H9 (cell line): ENCODE results near the gene MRPS11. TPM values are rescaled to one million over a fixed set of nuclear protein-coding genes. Genes with fewer than 3 reads are reported as not detected.

Experiments used
- DNase-seq: peaks from one replicate; pipeline ENCODE4 v3.0.0-alpha.2; 2017
- H2AFZ ChIP-seq: one replicate; pipeline ENCODE4 v1.6.1; 2013; ENCODE audit warnings: mild to moderate bottlenecking, low read length, control low read depth, moderate library complexity
- H2AK5ac ChIP-seq: 2 replicates; pipeline ENCODE4 v1.6.1; 2013; ENCODE audit warnings: low read length, control low read depth, mixed read lengths; ENCODE audit not compliant: insufficient read length
- H2BK120ac ChIP-seq: one replicate; pipeline ENCODE4 v1.6.1; 2013; ENCODE audit warnings: low read depth, mild to moderate bottlenecking, low read length, control low read depth, inconsistent platforms; ENCODE audit not compliant: poor library complexity, severe bottlenecking
- H2BK12ac ChIP-seq: 2 replicates; pipeline ENCODE4 v1.6.1; 2013; ENCODE audit warnings: low read length, control low read depth, mixed read lengths, low read depth; ENCODE audit not compliant: insufficient read length
- H2BK15ac ChIP-seq: 2 replicates; pipeline ENCODE4 v1.6.1; 2013; ENCODE audit warnings: low read depth, low read length, control low read depth
- H2BK20ac ChIP-seq: one replicate; pipeline ENCODE4 v1.6.1; 2013; ENCODE audit warnings: low read depth, mild to moderate bottlenecking, low read length, control low read depth, inconsistent platforms; ENCODE audit not compliant: poor library complexity, severe bottlenecking
- H2BK5ac ChIP-seq: 2 replicates; pipeline ENCODE4 v1.6.1; 2013; ENCODE audit warnings: low read length, control low read depth, mixed read lengths; ENCODE audit not compliant: insufficient read length
- H3K14ac ChIP-seq: 2 replicates; pipeline ENCODE4 v1.6.1; 2013; ENCODE audit warnings: low read length, control low read depth; ENCODE audit not compliant: insufficient read depth
- H3K18ac ChIP-seq: 2 replicates; pipeline ENCODE4 v1.6.1; 2013; ENCODE audit warnings: low read depth, mild to moderate bottlenecking, mixed read lengths, low read length, control low read depth; ENCODE audit not compliant: insufficient read length
- H3K23ac ChIP-seq: 2 replicates; pipeline ENCODE4 v1.6.1; 2013; ENCODE audit warnings: low read length, control low read depth, mixed read lengths, low read depth; ENCODE audit not compliant: insufficient read length
- H3K23me2 ChIP-seq: 2 replicates; pipeline ENCODE4 v1.6.1; 2013; ENCODE audit warnings: low read depth, mild to moderate bottlenecking, mixed read lengths, low read length, control low read depth; ENCODE audit not compliant: insufficient read length, poor library complexity, severe bottlenecking
- H3K27ac ChIP-seq: 2 replicates; pipeline ENCODE4 v1.5.1; 2013; ENCODE audit warnings: low read length, control low read depth, mixed read lengths, low read depth; ENCODE audit not compliant: insufficient read length
- H3K27me3 ChIP-seq: 2 replicates; pipeline ENCODE4 v1.6.1; 2013; ENCODE audit warnings: low read length, control low read depth, inconsistent platforms; ENCODE audit not compliant: insufficient read depth
- H3K4ac ChIP-seq: 2 replicates; pipeline ENCODE4 v1.6.1; 2013; ENCODE audit warnings: low read depth, mild to moderate bottlenecking, control low read depth, inconsistent platforms, low read length, moderate library complexity
- H3K4me1 ChIP-seq: 2 replicates; pipeline ENCODE4 v1.6.1; 2013; ENCODE audit warnings: low read length, control low read depth, inconsistent platforms; ENCODE audit not compliant: insufficient read depth
- H3K4me2 ChIP-seq: 2 replicates; pipeline ENCODE4 v1.6.1; 2013; ENCODE audit warnings: low read length, control low read depth, mixed read lengths; ENCODE audit not compliant: insufficient read length, insufficient read depth
- H3K56ac ChIP-seq: 2 replicates; pipeline ENCODE4 v1.6.1; 2013; ENCODE audit warnings: low read depth, mild to moderate bottlenecking, mixed read lengths, low read length, control low read depth; ENCODE audit not compliant: insufficient read length
- H3K79me1 ChIP-seq: 2 replicates; pipeline ENCODE4 v1.6.1; 2013; ENCODE audit warnings: low read depth, mild to moderate bottlenecking, moderate library complexity, low read length, control low read depth, inconsistent platforms; ENCODE audit not compliant: insufficient read depth, poor library complexity, severe bottlenecking
- H3K79me2 ChIP-seq: 2 replicates; pipeline ENCODE4 v1.6.1; 2013; ENCODE audit warnings: low read length, control low read depth, inconsistent platforms; ENCODE audit not compliant: insufficient read depth
- H3K9ac ChIP-seq: 2 replicates; pipeline ENCODE4 v1.6.1; 2013; ENCODE audit warnings: low read length, control low read depth, mixed read lengths; ENCODE audit not compliant: insufficient read length; ENCODE audit errors: extremely low read depth
- H3K9me3 ChIP-seq: one replicate; pipeline ENCODE4 v1.6.1; 2013; ENCODE audit warnings: low read depth, low read length, inconsistent platforms; ENCODE audit not compliant: control insufficient read depth
- H3T11ph ChIP-seq: one replicate; pipeline ENCODE4 v1.6.1; 2013; ENCODE audit warnings: mild to moderate bottlenecking, low read length, control low read depth, inconsistent platforms
- H4K20me1 ChIP-seq: one replicate; pipeline ENCODE4 v1.6.1; 2013; ENCODE audit not compliant: control insufficient read depth, insufficient read length, insufficient read depth
- H4K5ac ChIP-seq: 2 replicates; pipeline ENCODE4 v1.6.1; 2013; ENCODE audit warnings: low read depth, mild to moderate bottlenecking, mixed read lengths, low read length, control low read depth; ENCODE audit not compliant: insufficient read length
- H4K8ac ChIP-seq: replicated peaks from 2 replicates; pipeline ENCODE4 v1.6.1; 2013; ENCODE audit warnings: low read length, control low read depth, mixed read lengths, low read depth; ENCODE audit not compliant: insufficient read length
- H4K91ac ChIP-seq: 2 replicates; pipeline ENCODE4 v1.6.1; 2013; ENCODE audit warnings: low read depth, mild to moderate bottlenecking, moderate library complexity, mixed read lengths, low read length, control low read depth; ENCODE audit not compliant: insufficient read length
- H3K27ac Mint-ChIP-seq, 3 experiments: 2 replicates in 2 of 3; 3 replicates in 1 of 3; pipeline ENCODE4 v1.8.0; 2020 to 2021; ENCODE audit warnings: mixed read lengths in 3 of 3, mild to moderate bottlenecking in 1 of 3, moderate library complexity in 1 of 3
- H3K27me3 Mint-ChIP-seq: 2 replicates; pipeline ENCODE4 v1.8.0; 2021; ENCODE audit warnings: low read depth, mild to moderate bottlenecking, moderate library complexity, mixed read lengths
- H3K36me3 Mint-ChIP-seq, 3 experiments: 2 replicates in 2 of 3; 3 replicates in 1 of 3; pipeline ENCODE4 v1.8.0; 2020 to 2021; ENCODE audit warnings: low read depth in 3 of 3, mixed read lengths in 3 of 3; ENCODE audit not compliant: insufficient read depth in 1 of 3
- H3K4me1 Mint-ChIP-seq, 2 experiments: 2 replicates each; pipeline ENCODE4 v1.8.0; 2020; ENCODE audit warnings: mixed read lengths in 2 of 2
- H3K4me3 Mint-ChIP-seq, 2 experiments: 2 replicates in 1 of 2; 3 replicates in 1 of 2; pipeline ENCODE4 v1.8.0; 2020 to 2021; ENCODE audit warnings: mild to moderate bottlenecking in 2 of 2, mixed read lengths in 2 of 2, moderate library complexity in 1 of 2
- H3K9me3 Mint-ChIP-seq, 2 experiments: 2 replicates in 1 of 2; 3 replicates in 1 of 2; pipeline ENCODE4 v1.8.0; 2020; ENCODE audit warnings: mild to moderate bottlenecking in 2 of 2, mixed read lengths in 2 of 2, moderate library complexity in 1 of 2
- WGBS: extraction: QIAGEN DNeasy Blood & Tissue Kit; methylation state at CpG from one replicate; pipeline ENCODE4 v1.1.7; 2013; ENCODE audit warnings: missing lambda C conversion rate, low lambda C conversion rate, mixed read lengths; ENCODE audit not compliant: insufficient read length; ENCODE audit errors: extremely low coverage; 5-methylcytosine and 5-hydroxymethylcytosine counted together
- total RNA-seq: library from RNA; stranded (reverse); gene quantifications from 2 replicates; pipeline ENCODE4 v1.2.1, GENCODE V29; 2021
- TF ChIP-seq, protein P1 (sequence below): fragments of 200-600 bp; sonication (generic); conservative IDR thresholded peaks from 3 replicates; pipeline ENCODE4 v1.8.0; 2021; ENCODE audit warnings: antibody characterized with exemption, mild to moderate bottlenecking

Gene MRPS11
- total RNA-seq, 1 experiment from 2014 or later, result 54.5 TPM

DNA sequence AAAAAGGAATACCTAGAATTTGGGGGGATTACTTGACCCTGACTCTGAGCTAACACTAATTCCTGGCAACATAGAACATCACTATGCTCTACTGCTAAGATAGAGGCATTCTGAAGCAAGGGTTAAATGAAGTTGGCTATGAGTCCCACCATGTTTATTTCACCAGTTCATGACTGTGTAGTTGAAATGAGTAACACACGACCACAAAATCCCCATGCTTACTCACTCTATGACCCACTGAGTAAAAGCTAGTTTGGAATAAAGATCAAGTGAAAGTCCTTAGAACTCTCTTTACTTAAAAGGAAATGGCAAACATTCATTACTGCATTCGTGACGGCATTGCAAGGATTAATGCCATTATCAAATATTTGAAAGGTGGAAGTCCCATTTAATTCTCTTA is 47.7 kb upstream of the MRPS11 start:
- Mint-ChIP-seq H3K9me3 (no peaks in the 10 kb centered on the region), H3K4me3 (no peak overlapping the region), H3K36me3 (no peaks in the 10 kb centered on the region), H3K27me3 (peaks cover 40% of the 10 kb centered on the region), H3K4me1 (no peaks in the 10 kb centered on the region), H3K27ac (no peak overlapping the region)
- Histone ChIP-seq H3K9me3 (no peaks in the 10 kb centered on the region), H2BK12ac (no peak overlapping the region), H3K56ac (no peak overlapping the region), H3K18ac (no peak overlapping the region), H2BK15ac (no peak overlapping the region), H2BK5ac (no peak overlapping the region), H3K14ac (no peak overlapping the region), H4K8ac (no peak overlapping the region), H2BK120ac (no peak overlapping the region), H2AFZ (no peak overlapping the region), H3K79me2 (no peaks in the 10 kb centered on the region), H3K4me2 (no peak overlapping the region), H3K23ac (no peak overlapping the region), H3K79me1 (no peaks in the 10 kb centered on the region), H3K4ac (no peak overlapping the region), H4K91ac (no peak overlapping the region), H2BK20ac (no peak overlapping the region), H4K20me1 (no peaks in the 10 kb centered on the region), H2AK5ac (no peak overlapping the region), H3K23me2 (no peaks in the 10 kb centered on the region), H3K9ac (no peak overlapping the region), H4K5ac (no peak overlapping the region), H3K27me3 (no peaks in the 10 kb centered on the region), H3K4me1 (no peaks in the 10 kb centered on the region), H3K27ac (no peak overlapping the region), H3T11ph (no peak overlapping the region)
- DNase-seq, result no peak
- no CpG with 5 or more reads among the region's 3 CpGs for WGBS
- TF ChIP-seq, protein P1, sequence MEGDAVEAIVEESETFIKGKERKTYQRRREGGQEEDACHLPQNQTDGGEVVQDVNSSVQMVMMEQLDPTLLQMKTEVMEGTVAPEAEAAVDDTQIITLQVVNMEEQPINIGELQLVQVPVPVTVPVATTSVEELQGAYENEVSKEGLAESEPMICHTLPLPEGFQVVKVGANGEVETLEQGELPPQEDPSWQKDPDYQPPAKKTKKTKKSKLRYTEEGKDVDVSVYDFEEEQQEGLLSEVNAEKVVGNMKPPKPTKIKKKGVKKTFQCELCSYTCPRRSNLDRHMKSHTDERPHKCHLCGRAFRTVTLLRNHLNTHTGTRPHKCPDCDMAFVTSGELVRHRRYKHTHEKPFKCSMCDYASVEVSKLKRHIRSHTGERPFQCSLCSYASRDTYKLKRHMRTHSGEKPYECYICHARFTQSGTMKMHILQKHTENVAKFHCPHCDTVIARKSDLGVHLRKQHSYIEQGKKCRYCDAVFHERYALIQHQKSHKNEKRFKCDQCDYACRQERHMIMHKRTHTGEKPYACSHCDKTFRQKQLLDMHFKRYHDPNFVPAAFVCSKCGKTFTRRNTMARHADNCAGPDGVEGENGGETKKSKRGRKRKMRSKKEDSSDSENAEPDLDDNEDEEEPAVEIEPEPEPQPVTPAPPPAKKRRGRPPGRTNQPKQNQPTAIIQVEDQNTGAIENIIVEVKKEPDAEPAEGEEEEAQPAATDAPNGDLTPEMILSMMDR, result no peak
